Stimulated activated CD4-positive, alpha-beta T cell treated with anti-CD3 and anti-CD28 coated beads, Interleukin-2, amount 100 ng/mL, for 4 hours (primary cell): ENCODE results near the gene TEKT1.
"Not testable (repeated sequence)": the region's sequence is repeated elsewhere in the genome, so short reads cannot be mapped to it uniquely, and the experiment has no call there.

ENCODE experiments used
- DNase-seq: peaks from one replicate; pipeline ENCODE4 v3.0.0-alpha.2; 2020; ENCODE audit warnings: low read depth

TEKT1 gene

DNA sequence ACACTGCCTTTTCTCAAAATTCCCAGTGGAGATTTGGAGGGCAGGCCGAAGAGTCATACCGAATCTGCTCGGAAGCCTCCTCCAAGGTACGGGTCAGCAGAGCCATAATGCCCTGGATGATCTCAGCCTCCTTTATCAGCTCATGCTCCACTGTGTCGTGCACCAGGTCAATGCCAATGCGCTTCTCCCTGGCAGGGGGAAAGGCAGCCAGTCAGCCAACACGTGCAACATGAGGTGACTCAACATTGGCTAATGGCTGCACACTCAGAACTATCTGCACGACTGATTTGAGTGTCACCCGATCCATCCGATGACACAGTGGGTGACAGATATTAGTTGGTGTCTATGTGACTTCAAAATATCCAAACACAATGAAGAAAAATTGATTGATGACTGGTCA, 15.8 kb downstream of the TEKT1 start:
- no peak for DNase-seq

GRCh38 chr17:6812295-6812694, 19.2 kb downstream of the TEKT1 start:
- DNase-seq: no peak

DNA sequence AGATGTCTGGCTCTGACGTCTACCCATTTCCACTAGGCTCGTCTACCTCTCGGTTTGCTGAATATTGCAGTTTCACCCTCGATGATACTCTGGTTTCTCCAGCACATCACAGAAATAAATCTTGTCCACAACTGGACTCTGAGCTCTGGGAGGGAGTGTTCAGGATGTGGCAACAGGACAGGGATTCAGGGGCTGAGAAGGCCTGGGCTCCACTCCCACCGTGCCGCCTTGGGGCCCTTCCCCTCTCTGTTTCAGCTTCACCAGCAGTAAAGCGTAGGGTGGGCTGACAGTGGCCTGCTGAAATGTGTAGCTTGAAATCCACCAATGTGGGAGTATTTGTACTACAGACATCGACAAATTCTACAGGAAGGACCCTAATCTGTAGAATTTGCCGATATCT, 20.0 kb downstream of the TEKT1 start:
- no peak for DNase-seq

DNA sequence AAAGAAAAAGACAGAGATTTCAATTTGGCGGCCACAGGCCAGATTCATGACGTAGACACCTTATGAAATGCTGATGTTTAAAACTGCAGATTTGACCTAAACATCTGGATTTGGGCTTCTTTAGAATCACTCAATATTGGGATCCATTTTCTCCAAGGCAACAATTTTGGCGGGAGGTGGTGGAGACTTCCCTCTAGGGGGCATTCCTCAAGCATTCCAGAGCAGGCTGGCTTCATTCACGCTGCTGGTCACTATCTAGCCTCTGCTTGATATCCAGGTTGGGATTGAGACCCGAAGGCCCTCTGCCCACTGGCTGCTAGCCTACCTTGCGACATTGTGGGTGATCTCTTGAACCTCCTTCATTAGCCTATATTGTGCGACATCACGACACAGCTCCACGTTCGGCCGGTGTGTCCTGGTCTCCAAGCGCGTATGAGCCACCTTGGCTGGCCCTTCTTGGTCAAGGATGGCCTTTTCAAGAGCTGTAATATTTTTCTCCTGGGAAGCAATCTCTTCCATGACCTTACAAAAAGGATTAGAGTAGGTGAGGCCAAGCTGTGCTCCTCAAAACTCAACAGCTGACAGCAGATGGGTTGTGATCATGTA, 31.0 kb downstream of the TEKT1 start:
- DNase-seq: no peak

DNA sequence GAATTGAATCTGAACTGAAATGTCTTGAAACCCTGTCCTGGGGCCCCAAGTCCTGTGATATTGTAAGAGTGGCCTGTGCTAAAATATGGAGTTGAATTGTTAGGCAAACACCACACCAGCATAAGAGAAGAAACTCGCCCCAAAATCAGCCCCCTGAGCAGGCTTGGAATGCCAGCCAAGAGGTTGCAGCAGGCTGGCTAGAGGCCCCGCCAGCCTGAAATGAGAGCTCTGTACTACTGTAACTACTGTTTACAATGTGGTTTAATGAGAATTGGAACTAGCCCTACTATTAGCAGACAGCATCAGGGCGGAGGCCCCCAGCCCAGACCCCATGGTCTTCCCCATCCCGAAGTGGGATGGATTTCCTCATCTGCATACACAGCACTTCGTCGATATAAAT, 31.8 kb downstream of the TEKT1 start:
- no peak for DNase-seq

DNA sequence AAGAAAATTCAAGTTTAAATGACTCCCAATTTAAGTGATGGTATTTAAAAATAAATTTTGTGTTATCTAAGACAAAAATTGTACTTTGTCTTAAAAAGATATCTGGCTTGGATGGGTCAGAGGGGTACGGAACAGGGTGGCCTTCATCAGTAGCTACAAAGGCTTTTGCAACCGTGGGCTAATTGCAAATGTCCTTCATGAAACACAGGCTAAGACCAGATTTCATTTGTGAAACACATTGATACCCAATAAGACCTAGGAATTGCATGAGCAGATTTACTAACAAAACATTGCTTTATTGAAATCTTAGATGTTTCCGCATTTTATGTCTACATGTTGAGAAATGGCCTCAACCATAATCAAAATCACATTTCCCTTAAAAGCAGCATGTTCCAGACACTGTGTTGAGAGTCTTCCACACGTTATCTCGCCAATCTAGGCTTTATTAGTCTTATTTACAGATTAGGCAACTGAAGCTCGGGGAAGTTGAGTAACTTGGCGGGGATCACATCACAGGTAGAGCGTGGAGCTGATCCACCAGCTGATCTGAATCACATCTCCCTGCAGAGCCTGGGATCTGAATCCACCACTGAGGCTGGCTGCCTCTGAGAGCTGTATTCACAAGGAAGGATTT, 33.7 kb downstream of the TEKT1 start:
- DNase-seq: no peak

GRCh38 chr17:6796887-6797490, 34.5 kb downstream of the TEKT1 start:
- DNase-seq: no peak

DNA sequence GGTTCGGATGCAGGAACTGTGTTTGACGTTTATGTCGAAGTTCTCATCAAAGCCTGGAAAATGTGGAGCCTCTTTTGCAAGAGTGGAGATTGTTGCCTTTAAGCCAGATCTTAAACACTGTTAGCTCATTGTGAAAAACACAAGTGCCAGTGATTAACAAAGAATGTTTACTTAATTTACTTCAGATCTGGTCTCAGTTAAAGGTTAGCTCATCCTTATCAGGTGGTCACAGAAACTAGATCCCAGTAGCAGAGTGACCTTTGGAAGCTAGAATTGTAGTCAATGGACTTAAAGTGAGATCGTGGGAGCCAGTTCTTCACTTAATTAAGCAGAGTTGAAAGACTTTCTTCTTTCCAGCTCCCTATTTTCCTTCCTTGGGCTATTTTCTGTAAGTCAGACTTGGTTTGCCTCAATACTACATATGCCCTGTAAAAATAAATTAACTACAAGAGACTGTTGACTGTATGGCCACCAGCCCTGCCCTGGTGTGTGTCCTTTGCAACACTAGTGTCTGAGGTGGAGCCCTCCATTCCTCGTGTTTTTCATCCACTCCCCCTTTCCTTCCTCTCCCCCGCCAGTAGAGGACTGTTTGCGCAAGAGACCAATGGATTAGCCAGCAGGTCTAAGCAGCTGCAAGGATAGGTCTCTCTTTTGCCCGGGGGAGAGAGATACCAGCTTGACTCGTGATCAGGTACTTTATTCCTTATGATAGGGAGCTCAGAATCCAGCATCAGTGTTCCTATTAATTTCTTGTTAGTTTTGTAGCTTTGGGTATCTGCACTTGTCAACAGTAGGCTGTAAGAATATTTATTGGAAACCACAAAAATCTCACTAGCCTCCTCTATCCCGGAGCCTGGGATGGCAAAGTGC, 35.3 kb downstream of the TEKT1 start:
- DNase-seq: no peak

GRCh38 chr17:6793748-6794493, 37.6 kb downstream of the TEKT1 start:
- no peak for DNase-seq

DNA sequence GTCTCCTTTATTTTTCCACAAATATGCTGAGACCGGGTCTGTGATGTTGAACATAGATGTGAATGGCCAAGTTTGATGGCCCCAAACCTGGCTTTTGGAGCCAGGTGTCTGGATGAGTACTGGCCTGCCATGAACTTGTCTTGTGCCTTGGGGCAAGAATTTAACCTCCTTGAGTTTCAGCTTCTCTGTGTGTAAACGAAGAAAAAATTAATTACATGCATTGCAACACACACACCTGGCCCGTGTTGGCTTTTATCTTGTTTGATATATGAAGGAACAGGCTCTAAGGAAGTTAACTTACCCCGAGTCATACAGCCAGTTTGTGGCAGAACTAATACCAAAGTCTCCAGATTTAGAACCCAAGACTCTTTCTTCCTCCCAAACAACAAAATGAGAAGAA, 42.4 kb downstream of the TEKT1 start:
- DNase-seq: no peak

- no peak for DNase-seq
Measured at GRCh38 chr17:6787081-6787693, 44.3 kb downstream of the TEKT1 start.

DNA sequence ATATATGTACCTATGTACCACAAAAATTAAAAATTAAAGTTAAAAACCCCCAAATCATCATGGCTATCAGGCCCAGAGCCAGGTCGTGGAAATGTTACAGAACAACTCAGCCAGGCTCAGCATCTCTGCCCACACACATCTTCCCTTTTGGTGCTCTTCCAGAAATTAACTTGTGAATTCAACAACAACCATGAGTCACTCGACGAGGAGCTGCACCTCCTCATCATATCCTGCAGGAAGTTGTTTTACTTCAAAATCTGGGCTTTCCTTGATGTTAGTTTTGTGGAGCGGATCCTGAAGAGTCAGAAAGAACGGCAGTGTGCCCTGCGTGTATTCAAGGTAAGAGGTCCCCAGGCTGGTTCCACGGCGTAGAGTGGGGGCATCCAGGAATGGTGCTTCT, 44.9 kb downstream of the TEKT1 start:
- DNase-seq: no peak

GRCh38 chr17:6782244-6782643, 49.3 kb downstream of the TEKT1 start:
- DNase-seq: no peak

GRCh38 chr17:6780886-6781285, 50.6 kb downstream of the TEKT1 start:
- DNase-seq: no peak

DNA sequence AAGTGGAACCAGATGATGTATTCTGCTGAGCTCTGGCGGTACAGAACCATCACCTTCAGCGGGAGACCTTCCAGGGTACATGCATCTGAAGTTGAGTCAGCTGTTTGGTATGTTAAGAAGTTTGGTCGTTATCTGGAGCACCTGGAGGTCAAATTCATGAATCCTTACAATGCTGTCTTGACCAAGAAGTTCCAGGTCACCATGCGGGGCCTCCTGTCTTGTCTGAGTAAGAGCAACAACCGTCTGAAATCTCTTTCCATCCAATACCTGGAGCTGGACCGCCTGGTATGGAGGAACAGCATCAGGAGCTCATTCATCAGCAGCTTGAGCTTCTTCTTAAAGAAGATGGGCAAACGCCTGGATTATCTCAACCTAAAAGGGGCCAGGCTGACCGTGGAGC, 51.5 kb downstream of the TEKT1 start:
- DNase-seq: no peak

DNA sequence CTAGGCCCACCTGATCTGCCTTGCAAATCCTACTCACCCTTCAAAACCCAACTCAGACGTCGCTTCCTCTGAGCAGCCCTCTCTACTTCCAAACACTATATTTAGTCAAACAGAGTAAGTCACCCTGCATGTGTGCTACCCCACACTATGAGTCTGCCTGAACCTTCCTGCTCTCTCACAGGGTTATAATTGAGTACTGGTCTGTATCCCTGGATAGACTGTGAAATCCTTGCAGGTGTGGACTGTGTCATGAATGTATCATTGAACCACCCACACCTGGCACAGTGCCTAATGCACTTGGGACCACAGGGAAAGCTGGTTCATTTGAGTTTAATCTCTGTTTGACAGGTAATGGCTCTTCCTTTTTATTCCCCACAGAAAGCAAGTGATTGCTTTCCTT, 52.1 kb downstream of the TEKT1 start:
- no peak for DNase-seq

DNA sequence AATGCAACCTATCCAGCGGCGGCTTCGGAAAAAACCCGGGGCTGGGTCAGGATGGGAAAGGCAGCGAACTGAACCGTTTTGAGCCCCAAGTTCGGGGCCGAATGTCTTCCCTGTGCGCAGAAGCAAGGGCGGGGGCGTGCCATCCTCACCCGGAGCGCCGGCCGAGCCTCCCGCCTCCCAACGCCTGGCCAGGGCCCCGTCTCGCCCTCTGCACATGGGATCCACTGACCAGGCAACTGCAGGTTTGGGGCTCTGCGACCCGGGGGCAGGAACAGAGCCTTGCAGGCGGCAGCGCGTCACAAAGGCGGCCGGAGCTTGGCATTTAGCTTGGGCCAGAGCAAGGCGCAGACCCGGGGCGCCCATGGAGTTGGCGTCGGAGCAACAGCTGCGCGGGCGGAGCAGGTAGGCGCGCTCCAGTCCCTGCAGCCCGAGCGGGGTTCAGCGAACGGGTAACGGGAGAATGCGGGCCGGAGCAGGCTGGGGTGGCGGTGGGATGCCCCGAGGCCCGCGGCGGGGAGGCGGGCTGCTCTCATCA, 55.6 kb downstream of the TEKT1 start, which contains the start of gene FBXO39:
Gene FBXO39, plus strand, starts transcription at position 345 of the 535 bp plus-strand sequence. CDS start 3,654 bp downstream, outside the sequence.
- no peak for DNase-seq

- DNase-seq: not testable (repeated sequence)
Measured at GRCh38 chr17:6774906-6775305, 56.6 kb downstream of the TEKT1 start.

DNA sequence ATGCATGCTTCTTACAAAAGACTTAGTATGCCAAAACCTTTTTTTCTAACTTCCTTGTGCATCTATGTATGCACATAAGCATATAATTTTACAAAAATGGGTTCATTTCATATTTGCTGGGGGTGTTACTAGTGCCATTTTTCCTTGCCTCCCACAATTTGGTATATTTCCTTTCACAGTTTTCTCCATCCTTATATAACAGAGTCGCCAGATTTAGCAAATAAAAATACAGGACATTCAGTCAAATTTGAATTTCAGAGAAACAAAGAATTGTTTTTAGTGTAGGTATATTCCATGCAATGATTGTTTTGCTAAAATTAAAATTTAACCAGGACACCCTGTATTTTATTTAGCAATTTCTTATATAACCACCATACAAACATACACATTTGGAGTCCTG, 59.5 kb downstream of the TEKT1 start:
- no peak for DNase-seq

GRCh38 chr17:6768447-6768846, 63.1 kb downstream of the TEKT1 start:
- DNase-seq: no peak

- DNase-seq: no peak
Measured at GRCh38 chr17:6761779-6762178, 69.8 kb downstream of the TEKT1 start.
